Neural progenitor cell (in vitro differentiated cells): ENCODE data around the gene FAM210B. TPM values are rescaled to one million over a fixed set of nuclear protein-coding genes. Genes with fewer than 3 reads are reported as not detected.

Experiments used
- DNase-seq: peaks from one replicate; pipeline ENCODE4 v3.0.0-alpha.2; 2016; ENCODE audit warnings: low spot score
- H2AFZ ChIP-seq: fragments of 200-600 bp; sonication (generic); replicated peaks from 2 replicates; pipeline ENCODE4 v1.6.1; 2016; ENCODE audit warnings: antibody characterized with exemption
- H3F3A ChIP-seq: fragments of 200-600 bp; sonication (generic); 2 replicates; pipeline ENCODE4 v1.6.1; 2016; ENCODE audit warnings: antibody characterized with exemption, low read depth
- H3K27ac ChIP-seq: fragments of 200-600 bp; sonication (generic); 2 replicates; pipeline ENCODE4 v1.5.1; 2016; ENCODE audit warnings: mild to moderate bottlenecking
- H3K27me3 ChIP-seq: fragments of 200-600 bp; sonication (generic); 2 replicates; pipeline ENCODE4 v1.6.1; 2016; ENCODE audit warnings: mild to moderate bottlenecking, moderate library complexity
- H3K36me3 ChIP-seq: fragments of 200-600 bp; sonication (generic); 2 replicates; pipeline ENCODE4 v1.5.1; 2016
- H3K4me1 ChIP-seq: fragments of 200-600 bp; sonication (generic); 2 replicates; pipeline ENCODE4 v1.6.1; 2016; ENCODE audit warnings: mixed run types
- H3K4me2 ChIP-seq: fragments of 200-600 bp; sonication (generic); 2 replicates; pipeline ENCODE4 v1.6.1; 2016
- H3K4me3 ChIP-seq: fragments of 200-600 bp; sonication (generic); 2 replicates; pipeline ENCODE4 v1.5.1; 2016
- H3K79me2 ChIP-seq: fragments of 200-600 bp; sonication (generic); 2 replicates; pipeline ENCODE4 v1.6.1; 2016; ENCODE audit warnings: low read depth
- H3K9ac ChIP-seq: fragments of 200-600 bp; sonication (generic); 2 replicates; pipeline ENCODE4 v1.6.1; 2016
- H3K9me3 ChIP-seq: fragments of 200-600 bp; sonication (generic); 2 replicates; pipeline ENCODE4 v1.5.1; 2016; ENCODE audit warnings: low read depth
- H4K20me1 ChIP-seq: fragments of 200-600 bp; sonication (generic); 2 replicates; pipeline ENCODE4 v1.6.1; 2016; ENCODE audit warnings: low read depth
- H3K27ac Mint-ChIP-seq: 3 replicates; pipeline ENCODE4 v1.8.0; 2021; ENCODE audit warnings: mixed read lengths
- H3K27me3 Mint-ChIP-seq: 2 replicates; pipeline ENCODE4 v1.8.0; 2022; ENCODE audit warnings: low read depth, mild to moderate bottlenecking, inconsistent platforms, moderate library complexity, mixed read lengths; ENCODE audit not compliant: insufficient read depth
- H3K36me3 Mint-ChIP-seq: 3 replicates; pipeline ENCODE4 v1.8.0; 2021; ENCODE audit warnings: mixed read lengths
- H3K4me1 Mint-ChIP-seq: 3 replicates; pipeline ENCODE4 v1.8.0; 2021; ENCODE audit warnings: mixed read lengths
- H3K4me3 Mint-ChIP-seq: 3 replicates; pipeline ENCODE4 v1.8.0; 2021; ENCODE audit warnings: mild to moderate bottlenecking, moderate library complexity, mixed read lengths
- H3K9me3 Mint-ChIP-seq: 3 replicates; pipeline ENCODE4 v1.8.0; 2020; ENCODE audit warnings: mixed read lengths
- EZH2 ChIP-seq: fragments of 200-600 bp; sonication (generic); IDR thresholded peaks from 2 replicates; pipeline ENCODE4 v1.6.1; 2017; ENCODE audit warnings: antibody characterized with exemption, mild to moderate bottlenecking, moderate library complexity
- EZH2phosphoT487 ChIP-seq: fragments of 200-600 bp; sonication (generic); IDR thresholded peaks from 2 replicates; pipeline ENCODE4 v1.6.1; 2017; ENCODE audit warnings: antibody characterized with exemption
- total RNA-seq: library from RNA; depleted of rRNA; stranded (reverse); fragments of >200 nt; gene quantifications from 2 replicates; pipeline ENCODE4 v1.2.3, GENCODE V29; 2015; ENCODE audit warnings: low replicate concordance
- TF ChIP-seq, protein P1 (sequence below): fragments of 200-600 bp; sonication (generic); IDR thresholded peaks from 2 replicates; pipeline ENCODE4 v1.5.1; 2017; ENCODE audit warnings: antibody characterized with exemption, mild to moderate bottlenecking

FAM210B gene
- total RNA-seq, 1 donor from 2014 or later: 26.7 TPM

DNA sequence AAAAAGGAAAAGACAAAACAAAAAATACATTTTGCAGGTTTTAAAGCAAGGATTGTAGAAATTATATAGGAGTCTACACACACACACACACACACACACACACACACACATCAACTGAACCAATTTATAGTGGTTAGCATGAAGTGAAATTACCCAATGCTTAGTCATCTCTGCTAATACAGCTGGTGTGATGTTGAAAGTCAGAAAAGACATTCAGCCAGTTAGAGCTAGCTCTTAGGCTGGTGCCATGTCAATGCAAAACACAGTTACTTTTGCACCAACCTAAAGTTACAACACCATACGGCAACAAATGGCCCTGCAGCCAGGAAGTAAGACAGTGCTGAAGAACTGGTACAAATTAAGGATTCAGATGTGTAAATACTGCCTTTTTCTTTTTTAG, 15.2 kb downstream of the FAM210B start:
- Histone ChIP-seq H2AFZ (no peak overlapping the region), H3K9me3 (no peaks in the 10 kb centered on the region), H3F3A (peaks cover 4% of the 10 kb centered on the region), H3K36me3 (peaks cover 10% of the 10 kb centered on the region), H3K27ac (no peak overlapping the region), H3K4me1 (no peaks in the 10 kb centered on the region), H3K4me2 (no peak overlapping the region), H4K20me1 (peaks cover 75% of the 10 kb centered on the region), H3K27me3 (no peaks in the 10 kb centered on the region), H3K4me3 (no peak overlapping the region), H3K9ac (no peak overlapping the region), H3K79me2 (peaks cover 73% of the 10 kb centered on the region)
- H3K27me3 Mint-ChIP-seq: no peaks in the 10 kb centered on the region
- no peak overlapping the region for H3K27ac Mint-ChIP-seq
- no peaks in the 10 kb centered on the region for H3K9me3 Mint-ChIP-seq
- no peak overlapping the region for H3K4me3 Mint-ChIP-seq
- H3K4me1 Mint-ChIP-seq: no peaks in the 10 kb centered on the region
- TF ChIP-seq EZH2phosphoT487 (no peak), EZH2 (no peak)
- TF ChIP-seq, protein P1, sequence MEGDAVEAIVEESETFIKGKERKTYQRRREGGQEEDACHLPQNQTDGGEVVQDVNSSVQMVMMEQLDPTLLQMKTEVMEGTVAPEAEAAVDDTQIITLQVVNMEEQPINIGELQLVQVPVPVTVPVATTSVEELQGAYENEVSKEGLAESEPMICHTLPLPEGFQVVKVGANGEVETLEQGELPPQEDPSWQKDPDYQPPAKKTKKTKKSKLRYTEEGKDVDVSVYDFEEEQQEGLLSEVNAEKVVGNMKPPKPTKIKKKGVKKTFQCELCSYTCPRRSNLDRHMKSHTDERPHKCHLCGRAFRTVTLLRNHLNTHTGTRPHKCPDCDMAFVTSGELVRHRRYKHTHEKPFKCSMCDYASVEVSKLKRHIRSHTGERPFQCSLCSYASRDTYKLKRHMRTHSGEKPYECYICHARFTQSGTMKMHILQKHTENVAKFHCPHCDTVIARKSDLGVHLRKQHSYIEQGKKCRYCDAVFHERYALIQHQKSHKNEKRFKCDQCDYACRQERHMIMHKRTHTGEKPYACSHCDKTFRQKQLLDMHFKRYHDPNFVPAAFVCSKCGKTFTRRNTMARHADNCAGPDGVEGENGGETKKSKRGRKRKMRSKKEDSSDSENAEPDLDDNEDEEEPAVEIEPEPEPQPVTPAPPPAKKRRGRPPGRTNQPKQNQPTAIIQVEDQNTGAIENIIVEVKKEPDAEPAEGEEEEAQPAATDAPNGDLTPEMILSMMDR: no peak
- H3K36me3 Mint-ChIP-seq: peaks cover 29% of the 10 kb centered on the region
- no peak for DNase-seq

DNA sequence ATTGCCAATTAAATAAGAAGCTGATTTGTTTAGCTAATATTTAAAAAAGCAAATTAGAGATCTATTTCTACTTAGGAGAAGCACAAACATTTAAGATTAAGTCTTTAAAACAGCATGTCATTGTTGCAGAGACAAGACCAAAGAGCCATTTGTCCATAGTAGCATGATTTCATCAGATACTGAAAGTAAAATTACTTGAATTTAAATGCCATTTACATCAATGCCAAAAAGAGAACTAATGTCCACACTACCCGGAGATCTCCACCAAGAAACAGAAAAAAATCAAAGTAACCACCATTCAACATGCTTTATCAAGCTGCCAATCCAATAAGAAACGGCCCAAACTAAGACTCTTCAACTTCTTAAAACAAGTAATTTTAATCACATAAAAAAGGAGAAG, 17.6 kb downstream of the FAM210B start:
- H3K4me3 Mint-ChIP-seq: no peak overlapping the region

DNA sequence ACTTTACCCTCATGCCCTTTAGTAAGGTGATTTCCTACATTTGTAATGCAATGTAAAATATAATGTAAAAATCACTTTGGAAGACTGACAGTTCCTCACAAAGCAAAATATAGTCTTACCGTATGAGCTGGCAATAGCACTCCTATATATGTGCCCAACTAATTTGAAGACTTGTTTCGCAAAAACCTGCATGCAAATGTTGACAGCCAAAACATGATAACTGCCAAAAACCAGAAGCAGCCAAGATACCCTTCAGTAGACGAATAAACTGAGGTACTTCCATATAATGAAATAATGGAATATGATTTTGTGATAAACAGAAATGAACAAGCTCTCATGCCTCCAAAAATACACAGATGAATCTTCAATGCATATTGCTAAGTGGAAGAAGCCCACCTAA, 19.6 kb downstream of the FAM210B start:
- Histone ChIP-seq H3K4me1 (no peaks in the 10 kb centered on the region), H4K20me1 (peaks cover 87% of the 10 kb centered on the region), H3K27me3 (no peaks in the 10 kb centered on the region), H3K27ac (no peak overlapping the region), H3K4me3 (no peak overlapping the region), H2AFZ (no peak overlapping the region), H3K79me2 (peaks cover 99% of the 10 kb centered on the region), H3K9me3 (no peaks in the 10 kb centered on the region), H3K9ac (no peak overlapping the region), H3K36me3 (peaks cover 22% of the 10 kb centered on the region), H3K4me2 (no peak overlapping the region), H3F3A (no peaks in the 10 kb centered on the region)
- Mint-ChIP-seq H3K36me3 (peaks cover 28% of the 10 kb centered on the region), H3K27ac (no peak overlapping the region), H3K9me3 (no peaks in the 10 kb centered on the region), H3K4me1 (no peaks in the 10 kb centered on the region), H3K4me3 (no peak overlapping the region), H3K27me3 (no peaks in the 10 kb centered on the region)
- no peak for DNase-seq
- no peak for TF ChIP-seq EZH2phosphoT487
- no peak for TF ChIP-seq EZH2
- TF ChIP-seq, protein P1: no peak

More for the DNA sequence above, 17.6 kb downstream of the FAM210B start:
- H3K4me1 ChIP-seq: no peaks in the 10 kb centered on the region
- no peak overlapping the region for H3K9ac ChIP-seq
- no peak for DNase-seq
- H3K36me3 ChIP-seq: peaks cover 19% of the 10 kb centered on the region
- no peaks in the 10 kb centered on the region for H3K9me3 ChIP-seq
- peaks cover 95% of the 10 kb centered on the region for H3K79me2 ChIP-seq
- H3K4me2 ChIP-seq: no peak overlapping the region
- no peak overlapping the region for H3K4me3 ChIP-seq
- no peak for TF ChIP-seq EZH2phosphoT487
- no peak for TF ChIP-seq EZH2
- TF ChIP-seq, protein P1: no peak
- peaks cover 89% of the 10 kb centered on the region for H4K20me1 ChIP-seq
- H3K9me3 Mint-ChIP-seq: no peaks in the 10 kb centered on the region
- no peak overlapping the region for H3K27ac ChIP-seq
- peaks cover 28% of the 10 kb centered on the region for H3K36me3 Mint-ChIP-seq
- H3K27ac Mint-ChIP-seq: no peak overlapping the region
- no peaks in the 10 kb centered on the region for H3K27me3 ChIP-seq
- H3F3A ChIP-seq: no peaks in the 10 kb centered on the region
- H2AFZ ChIP-seq: no peak overlapping the region
- H3K4me1 Mint-ChIP-seq: no peaks in the 10 kb centered on the region
- H3K27me3 Mint-ChIP-seq: no peaks in the 10 kb centered on the region
